Retinal pigment epithelial cell (primary cell): ENCODE results near the gene FAM163B.

Experiments used
- DNase-seq: peaks from one replicate; pipeline ENCODE4 v3.0.0-alpha.2; 2010; ENCODE audit warnings: low read depth
- H3K4me3 ChIP-seq: 2 replicates; pipeline ENCODE4 v1.5.1; 2011; ENCODE audit warnings: mild to moderate bottlenecking, low read length, control low read depth, moderate library complexity
- TF ChIP-seq, protein P1 (sequence below): conservative IDR thresholded peaks from 2 replicates; pipeline ENCODE4 v1.5.1; 2011; ENCODE audit warnings: low read depth, low read length, control low read depth, inconsistent platforms

Gene FAM163B

GRCh38 chr9:133605446-133605845, 3.7 kb downstream of the FAM163B start:
- DNase-seq: no peak
- TF ChIP-seq, protein P1, sequence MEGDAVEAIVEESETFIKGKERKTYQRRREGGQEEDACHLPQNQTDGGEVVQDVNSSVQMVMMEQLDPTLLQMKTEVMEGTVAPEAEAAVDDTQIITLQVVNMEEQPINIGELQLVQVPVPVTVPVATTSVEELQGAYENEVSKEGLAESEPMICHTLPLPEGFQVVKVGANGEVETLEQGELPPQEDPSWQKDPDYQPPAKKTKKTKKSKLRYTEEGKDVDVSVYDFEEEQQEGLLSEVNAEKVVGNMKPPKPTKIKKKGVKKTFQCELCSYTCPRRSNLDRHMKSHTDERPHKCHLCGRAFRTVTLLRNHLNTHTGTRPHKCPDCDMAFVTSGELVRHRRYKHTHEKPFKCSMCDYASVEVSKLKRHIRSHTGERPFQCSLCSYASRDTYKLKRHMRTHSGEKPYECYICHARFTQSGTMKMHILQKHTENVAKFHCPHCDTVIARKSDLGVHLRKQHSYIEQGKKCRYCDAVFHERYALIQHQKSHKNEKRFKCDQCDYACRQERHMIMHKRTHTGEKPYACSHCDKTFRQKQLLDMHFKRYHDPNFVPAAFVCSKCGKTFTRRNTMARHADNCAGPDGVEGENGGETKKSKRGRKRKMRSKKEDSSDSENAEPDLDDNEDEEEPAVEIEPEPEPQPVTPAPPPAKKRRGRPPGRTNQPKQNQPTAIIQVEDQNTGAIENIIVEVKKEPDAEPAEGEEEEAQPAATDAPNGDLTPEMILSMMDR: no peak
- H3K4me3 ChIP-seq: no peak overlapping the region

DNA sequence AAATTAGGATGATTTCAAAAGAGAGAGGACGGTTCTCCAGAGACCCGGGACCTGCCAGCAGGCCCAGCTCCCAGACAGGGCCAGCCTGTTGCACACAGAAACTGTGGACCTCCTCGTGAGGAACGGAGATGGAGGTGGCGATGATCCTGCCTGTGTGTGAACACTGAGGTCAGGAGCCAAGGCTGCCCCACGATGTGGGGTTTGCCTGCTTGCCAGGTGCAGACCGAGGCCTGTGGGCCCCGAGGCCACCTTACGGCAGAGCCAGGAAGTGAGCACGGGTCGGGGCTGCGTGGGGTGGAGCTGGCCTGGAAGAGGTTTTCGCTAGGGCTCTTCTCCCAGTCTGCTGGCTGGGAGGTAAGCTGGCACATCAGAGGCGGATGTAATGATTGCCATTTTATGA, 4.3 kb downstream of the FAM163B start:
- DNase-seq: no peak
- H3K4me3 ChIP-seq: no peak overlapping the region
- TF ChIP-seq, protein P1: no peak

DNA sequence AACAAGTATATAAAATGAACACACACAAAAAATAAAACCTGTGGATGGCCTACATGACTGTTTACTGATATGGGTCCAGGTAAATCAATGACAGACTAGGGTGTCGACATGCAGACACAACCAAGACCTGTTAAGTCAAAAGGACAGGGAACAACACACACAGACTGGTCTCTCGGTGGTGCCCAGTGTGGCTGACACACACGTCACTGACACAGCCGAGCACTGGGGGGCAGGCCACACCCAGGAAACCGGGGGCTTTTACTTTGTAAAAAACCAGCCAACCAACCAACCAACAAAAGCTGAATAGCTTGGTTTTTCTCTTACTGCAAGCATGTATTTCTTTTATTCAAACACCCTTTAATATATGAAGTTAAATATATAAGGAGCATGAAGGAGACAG, 5.0 kb downstream of the FAM163B start:
- no peak overlapping the region for H3K4me3 ChIP-seq
- DNase-seq: no peak
- TF ChIP-seq, protein P1: peak; percentile 2

DNA sequence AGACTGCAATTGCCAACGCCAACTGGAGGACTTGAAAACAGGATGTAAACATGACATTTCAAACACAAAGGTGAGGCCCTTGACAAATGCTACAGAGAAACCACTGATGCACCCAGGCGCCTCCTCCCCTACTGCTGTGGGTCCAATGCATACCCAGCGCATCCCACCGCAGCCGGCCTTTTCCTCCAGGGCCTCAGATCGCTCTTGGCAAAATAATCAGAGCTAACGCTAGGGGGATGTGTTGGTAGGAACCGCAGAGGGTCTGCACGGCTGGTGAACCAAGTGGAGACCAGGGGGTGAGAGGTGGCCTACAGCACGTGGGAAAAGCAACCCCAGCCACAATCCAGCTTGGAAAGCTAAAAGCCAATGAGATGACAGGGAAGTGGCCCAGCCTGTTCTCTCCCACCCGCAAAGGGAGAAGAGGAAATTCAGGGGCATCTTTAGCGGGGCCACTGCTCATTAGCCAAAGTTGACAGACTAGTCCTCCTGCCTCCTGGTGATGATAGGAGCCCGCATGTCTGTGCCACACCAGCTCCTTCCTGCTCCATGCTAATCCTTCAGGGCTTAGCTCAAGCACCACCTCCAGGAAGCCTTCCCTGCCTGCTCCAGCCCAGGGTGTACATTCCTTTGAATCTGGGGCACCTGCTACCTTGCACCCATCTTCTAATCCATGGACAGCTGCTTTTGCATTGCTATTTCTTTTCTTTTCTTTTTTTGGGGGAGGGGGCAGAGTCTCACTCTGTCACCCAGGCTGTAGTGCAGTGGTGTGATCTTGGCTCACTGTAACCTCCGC, 5.9 kb downstream of the FAM163B start:
- TF ChIP-seq, protein P1: peak; percentile 13
- no peak for DNase-seq
- no peak overlapping the region for H3K4me3 ChIP-seq

- TF ChIP-seq, protein P1: no peak
Measured at GRCh38 chr9:133602277-133602676, 6.9 kb downstream of the FAM163B start.

GRCh38 chr9:133601746-133602145, 7.4 kb downstream of the FAM163B start:
- DNase-seq: no peak
- no peak overlapping the region for H3K4me3 ChIP-seq
- TF ChIP-seq, protein P1: no peak

More at GRCh38 chr9:133602277-133602676, 6.9 kb downstream of the FAM163B start:
- no peak overlapping the region for H3K4me3 ChIP-seq
- DNase-seq: no peak

GRCh38 chr9:133600739-133601138, 8.4 kb downstream of the FAM163B start:
- no peak for DNase-seq
- TF ChIP-seq, protein P1: no peak
- H3K4me3 ChIP-seq: no peak overlapping the region
